Anterior cingulate cortex (tissue), 58 donors: ENCODE measurements around the gene NLK.
A peak's percentile ranks its signal among the peaks of the same experiment; 100 is the strongest.
"Not testable (repeated sequence)": the region's sequence is repeated elsewhere in the genome, so short reads cannot be mapped to it uniquely, and the experiment has no call there.

Experiments
- DNase-seq, 58 donors: peaks; one replicate each; lab custom pipeline; 2025; lab: John Stamatoyannopoulos, UW

Gene NLK

GRCh38 chr17:28144019-28144418 lies 101.5 kb downstream of the NLK start:
- no peak for DNase-seq

GRCh38 chr17:28145348-28145747 lies 102.9 kb downstream of the NLK start:
- DNase-seq = no peak

GRCh38 chr17:28147017-28147416 lies 104.5 kb downstream of the NLK start:
- no peak for DNase-seq

- DNase-seq = peak in 1 of 58 donors; percentile 11
Measured at GRCh38 chr17:28151001-28151400, 108.5 kb downstream of the NLK start.

- DNase-seq = no peak
Measured at GRCh38 chr17:28154214-28154613, 111.7 kb downstream of the NLK start.

GRCh38 chr17:28155405-28155804 lies 112.9 kb downstream of the NLK start:
- not testable (repeated sequence) for DNase-seq

GRCh38 chr17:28159004-28159403 lies 116.5 kb downstream of the NLK start:
- no peak for DNase-seq

GRCh38 chr17:28159924-28160323 lies 117.4 kb downstream of the NLK start:
- no peak for DNase-seq

GRCh38 chr17:28160610-28161009 lies 118.1 kb downstream of the NLK start:
- no peak for DNase-seq

- DNase-seq = no peak
Measured at GRCh38 chr17:28161311-28161710, 118.8 kb downstream of the NLK start.

GRCh38 chr17:28166478-28166877 lies 124.0 kb downstream of the NLK start:
- DNase-seq = no peak

- DNase-seq = no peak
Measured at GRCh38 chr17:28169621-28170349, 127.3 kb downstream of the NLK start.

- no peak for DNase-seq
Measured at GRCh38 chr17:28170771-28171170, 128.3 kb downstream of the NLK start.

- DNase-seq = no peak
Measured at GRCh38 chr17:28173031-28173561, 130.6 kb downstream of the NLK start.

GRCh38 chr17:28173801-28174200 lies 131.3 kb downstream of the NLK start:
- no peak for DNase-seq

- no peak for DNase-seq
Measured at GRCh38 chr17:28174352-28175046, 132.0 kb downstream of the NLK start.

- no peak for DNase-seq
Measured at GRCh38 chr17:28177351-28177750, 134.9 kb downstream of the NLK start.

GRCh38 chr17:28178800-28179199 lies 136.3 kb downstream of the NLK start:
- DNase-seq = no peak

GRCh38 chr17:28180449-28180848 lies 138.0 kb downstream of the NLK start:
- no peak for DNase-seq

GRCh38 chr17:28181568-28181967 lies 139.1 kb downstream of the NLK start:
- no peak for DNase-seq

GRCh38 chr17:28182559-28182958 lies 140.1 kb downstream of the NLK start:
- no peak for DNase-seq

- no peak for DNase-seq
Measured at GRCh38 chr17:28185658-28186057, 143.2 kb downstream of the NLK start.
